ENCODE results near the gene URAD.

The URAD gene

DNA sequence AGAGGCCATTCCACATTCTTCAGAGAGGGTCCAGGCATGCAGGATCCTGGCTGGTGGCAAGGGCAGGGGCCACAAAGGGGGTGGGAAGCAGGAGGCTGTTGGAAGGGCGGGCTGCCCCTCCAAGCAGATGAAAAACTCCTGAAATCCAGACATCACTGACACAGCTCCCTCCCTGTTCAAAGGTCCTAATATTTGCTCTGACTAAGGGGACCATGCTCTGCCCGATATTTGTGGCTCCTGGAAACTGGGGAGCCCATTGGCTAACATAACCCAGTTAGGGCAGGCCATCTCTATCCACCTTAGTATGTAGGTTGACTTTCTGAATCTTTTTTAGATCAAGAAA lies 16.0 kb downstream of the URAD start:
- in situ Hi-C loops (cut with MboI; ENCODE audit: low sequenced_read_pairs, unreplicated experiment), result loop anchor here (10.0 to 25.0 kb wide), 2 partner anchors 598 to 1010 kb away; no protein-coding TSS in a partner anchor

DNA sequence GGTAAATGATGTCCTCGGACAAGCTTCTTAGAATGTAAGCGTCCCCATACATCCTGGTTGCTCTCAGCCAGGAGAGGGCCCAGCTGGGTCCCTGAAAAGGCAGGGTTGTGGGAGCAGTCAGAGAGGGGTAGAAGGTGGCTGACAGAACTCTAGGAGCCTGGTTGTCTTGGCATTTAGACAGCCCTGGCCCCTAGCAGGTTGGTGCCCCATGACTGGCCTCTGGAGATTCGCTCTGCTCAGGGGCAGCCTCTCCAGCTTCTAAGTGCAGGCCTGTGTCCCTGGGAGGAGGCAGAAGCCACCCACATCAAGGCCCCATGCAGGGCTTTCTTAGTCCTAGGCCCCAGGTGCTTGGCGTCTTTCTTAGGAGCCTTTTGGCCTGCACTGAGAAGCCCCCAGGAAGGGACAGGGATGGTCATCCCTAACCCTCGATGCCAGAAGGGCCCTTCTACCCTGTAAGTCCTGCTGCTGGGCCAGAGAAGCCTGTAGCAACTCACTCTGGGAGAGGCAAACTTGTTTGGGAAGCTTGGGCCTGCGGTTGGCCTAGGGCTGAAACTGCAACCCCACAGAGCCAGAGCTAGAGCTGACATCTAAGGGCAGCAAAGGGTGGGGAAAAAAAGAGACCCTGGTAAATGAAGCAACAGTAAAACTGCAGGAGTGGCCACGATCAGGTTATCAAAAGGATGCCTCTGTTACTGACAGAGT lies 16.6 kb downstream of the URAD start:
- peak; percentile 24 for DNase-seq (ENCODE audit: low spot score)
- in situ Hi-C loops (cut with MboI; ENCODE audit: low sequenced_read_pairs, unreplicated experiment), result loop anchor here (10.0 to 25.0 kb wide), 2 partner anchors 597 to 1010 kb away; no protein-coding TSS in a partner anchor
- TF ChIP-seq, protein P1, sequence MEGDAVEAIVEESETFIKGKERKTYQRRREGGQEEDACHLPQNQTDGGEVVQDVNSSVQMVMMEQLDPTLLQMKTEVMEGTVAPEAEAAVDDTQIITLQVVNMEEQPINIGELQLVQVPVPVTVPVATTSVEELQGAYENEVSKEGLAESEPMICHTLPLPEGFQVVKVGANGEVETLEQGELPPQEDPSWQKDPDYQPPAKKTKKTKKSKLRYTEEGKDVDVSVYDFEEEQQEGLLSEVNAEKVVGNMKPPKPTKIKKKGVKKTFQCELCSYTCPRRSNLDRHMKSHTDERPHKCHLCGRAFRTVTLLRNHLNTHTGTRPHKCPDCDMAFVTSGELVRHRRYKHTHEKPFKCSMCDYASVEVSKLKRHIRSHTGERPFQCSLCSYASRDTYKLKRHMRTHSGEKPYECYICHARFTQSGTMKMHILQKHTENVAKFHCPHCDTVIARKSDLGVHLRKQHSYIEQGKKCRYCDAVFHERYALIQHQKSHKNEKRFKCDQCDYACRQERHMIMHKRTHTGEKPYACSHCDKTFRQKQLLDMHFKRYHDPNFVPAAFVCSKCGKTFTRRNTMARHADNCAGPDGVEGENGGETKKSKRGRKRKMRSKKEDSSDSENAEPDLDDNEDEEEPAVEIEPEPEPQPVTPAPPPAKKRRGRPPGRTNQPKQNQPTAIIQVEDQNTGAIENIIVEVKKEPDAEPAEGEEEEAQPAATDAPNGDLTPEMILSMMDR (IDR thresholded peaks at IDR 0.05; ENCODE audit: borderline replicate concordance, control extremely low read depth, extremely low read depth, insufficient read depth, missing control alignments), result no peak

More for the DNA sequence above, 16.0 kb downstream of the URAD start:
- TF ChIP-seq, protein P1 (IDR thresholded peaks at IDR 0.05; ENCODE audit: borderline replicate concordance, control extremely low read depth, extremely low read depth, insufficient read depth, missing control alignments), result no peak
- DNase-seq (ENCODE audit: low spot score), result no peak

DNA sequence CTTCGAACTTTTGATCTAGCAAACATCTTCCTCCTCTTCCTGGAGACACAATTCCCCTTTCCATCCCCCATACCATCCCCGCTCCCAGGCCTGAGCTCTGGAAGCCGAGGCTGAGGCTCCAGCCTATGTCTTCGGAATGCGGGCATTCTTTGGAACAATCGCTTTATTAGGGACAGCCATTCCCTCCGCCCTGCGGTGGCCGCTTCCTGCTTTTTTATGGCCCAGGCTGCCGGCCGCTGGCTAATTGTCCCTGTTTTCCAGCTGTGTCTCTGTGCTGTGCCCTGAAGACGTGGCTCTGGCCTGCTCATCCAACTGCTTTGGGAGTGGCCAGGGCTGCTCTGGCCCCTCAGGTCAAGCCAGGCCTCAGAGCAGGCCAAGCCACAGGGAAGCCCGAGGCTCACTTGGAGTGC lies 17.3 kb downstream of the URAD start:
- no peak for DNase-seq (ENCODE audit: low spot score)
- TF ChIP-seq, protein P1 (IDR thresholded peaks at IDR 0.05; ENCODE audit: borderline replicate concordance, control extremely low read depth, extremely low read depth, insufficient read depth, missing control alignments), result no peak
- in situ Hi-C loops (cut with MboI; ENCODE audit: low sequenced_read_pairs, unreplicated experiment), result loop anchor here (10.0 to 25.0 kb wide), 2 partner anchors 596 to 1009 kb away; no protein-coding TSS in a partner anchor

GRCh38 chr13:27970382-27971235 lies 17.9 kb downstream of the URAD start:
- in situ Hi-C loops (cut with MboI; ENCODE audit: low sequenced_read_pairs, unreplicated experiment), result loop anchor here (10.0 to 25.0 kb wide), 2 partner anchors 596 to 1008 kb away; no protein-coding TSS in a partner anchor
- DNase-seq (ENCODE audit: low spot score), result peak; percentile 28
- TF ChIP-seq, protein P1 (IDR thresholded peaks at IDR 0.05; ENCODE audit: borderline replicate concordance, control extremely low read depth, extremely low read depth, insufficient read depth, missing control alignments), result no peak

GRCh38 chr13:27969866-27970229 lies 18.6 kb downstream of the URAD start:
- no peak for DNase-seq (ENCODE audit: low spot score)
- in situ Hi-C loops (cut with MboI; ENCODE audit: low sequenced_read_pairs, unreplicated experiment), result loop anchor here (10.0 to 25.0 kb wide), 2 partner anchors 595 to 1008 kb away; no protein-coding TSS in a partner anchor
- TF ChIP-seq, protein P1 (IDR thresholded peaks at IDR 0.05; ENCODE audit: borderline replicate concordance, control extremely low read depth, extremely low read depth, insufficient read depth, missing control alignments), result no peak

GRCh38 chr13:27969082-27969865 lies 19.2 kb downstream of the URAD start, which contains the start of gene CDX2:
Gene CDX2 (minus strand): TSS chr13:27969315. CDS start chr13:27969006, 309 bp downstream.
- TF ChIP-seq, protein P1 (IDR thresholded peaks at IDR 0.05; ENCODE audit: borderline replicate concordance, control extremely low read depth, extremely low read depth, insufficient read depth, missing control alignments), result no peak
- DNase-seq (ENCODE audit: low spot score), result peak; percentile 21
- in situ Hi-C loops (cut with MboI; ENCODE audit: low sequenced_read_pairs, unreplicated experiment), result loop anchor here (25.0 kb wide), 1 partner anchor 1007 kb away; no protein-coding TSS in a partner anchor
